ENCODE data around the gene HSPG2. TPM values are rescaled to one million over a fixed set of nuclear protein-coding genes. Genes with fewer than 3 reads are reported as not detected.

The HSPG2 gene
- total RNA-seq, 2 donors from 2014 or later: 684 to 846 TPM

DNA sequence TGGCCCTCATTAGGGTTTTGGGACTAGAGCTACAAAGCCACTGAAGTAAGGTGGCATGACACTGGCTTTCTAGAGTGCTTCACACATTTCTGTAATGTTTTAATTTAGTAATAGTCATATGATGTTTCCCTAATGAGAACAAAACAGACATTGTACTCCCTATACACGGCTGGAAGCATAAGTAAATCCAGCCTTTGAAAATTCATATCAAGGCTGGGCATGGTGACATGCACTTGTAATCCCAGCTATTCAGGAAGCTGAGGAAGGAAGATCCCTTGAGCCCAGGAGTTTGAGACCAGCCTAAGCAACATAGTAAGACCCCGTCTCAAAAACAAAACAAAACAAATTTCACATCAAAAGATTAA is 161.6 kb downstream of the HSPG2 start:
- no peak for DNase-seq (ENCODE audit: low spot score)
- ATAC-seq (ENCODE audit: insufficient number of reproducible peaks, low FRiP score, low read depth): no peak
- peaks cover 2 to 10% of the 10 kb centered on the region in 2 donors for H3K4me1 ChIP-seq (ENCODE audit: control insufficient read depth in 1 of 2, low read depth in 2 of 2)
- no peaks in the 10 kb centered on the region for H3K9me3 ChIP-seq
- no peak overlapping the region for H3K4me3 ChIP-seq
- TF ChIP-seq, protein P1, sequence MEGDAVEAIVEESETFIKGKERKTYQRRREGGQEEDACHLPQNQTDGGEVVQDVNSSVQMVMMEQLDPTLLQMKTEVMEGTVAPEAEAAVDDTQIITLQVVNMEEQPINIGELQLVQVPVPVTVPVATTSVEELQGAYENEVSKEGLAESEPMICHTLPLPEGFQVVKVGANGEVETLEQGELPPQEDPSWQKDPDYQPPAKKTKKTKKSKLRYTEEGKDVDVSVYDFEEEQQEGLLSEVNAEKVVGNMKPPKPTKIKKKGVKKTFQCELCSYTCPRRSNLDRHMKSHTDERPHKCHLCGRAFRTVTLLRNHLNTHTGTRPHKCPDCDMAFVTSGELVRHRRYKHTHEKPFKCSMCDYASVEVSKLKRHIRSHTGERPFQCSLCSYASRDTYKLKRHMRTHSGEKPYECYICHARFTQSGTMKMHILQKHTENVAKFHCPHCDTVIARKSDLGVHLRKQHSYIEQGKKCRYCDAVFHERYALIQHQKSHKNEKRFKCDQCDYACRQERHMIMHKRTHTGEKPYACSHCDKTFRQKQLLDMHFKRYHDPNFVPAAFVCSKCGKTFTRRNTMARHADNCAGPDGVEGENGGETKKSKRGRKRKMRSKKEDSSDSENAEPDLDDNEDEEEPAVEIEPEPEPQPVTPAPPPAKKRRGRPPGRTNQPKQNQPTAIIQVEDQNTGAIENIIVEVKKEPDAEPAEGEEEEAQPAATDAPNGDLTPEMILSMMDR (IDR thresholded peaks at IDR 0.05): no peak
- no peak overlapping the region for H3K27ac ChIP-seq
- H3K36me3 ChIP-seq: no peaks in the 10 kb centered on the region
- no peaks in the 10 kb centered on the region for H3K27me3 ChIP-seq (replicated peaks; ENCODE audit: insufficient read depth)

DNA sequence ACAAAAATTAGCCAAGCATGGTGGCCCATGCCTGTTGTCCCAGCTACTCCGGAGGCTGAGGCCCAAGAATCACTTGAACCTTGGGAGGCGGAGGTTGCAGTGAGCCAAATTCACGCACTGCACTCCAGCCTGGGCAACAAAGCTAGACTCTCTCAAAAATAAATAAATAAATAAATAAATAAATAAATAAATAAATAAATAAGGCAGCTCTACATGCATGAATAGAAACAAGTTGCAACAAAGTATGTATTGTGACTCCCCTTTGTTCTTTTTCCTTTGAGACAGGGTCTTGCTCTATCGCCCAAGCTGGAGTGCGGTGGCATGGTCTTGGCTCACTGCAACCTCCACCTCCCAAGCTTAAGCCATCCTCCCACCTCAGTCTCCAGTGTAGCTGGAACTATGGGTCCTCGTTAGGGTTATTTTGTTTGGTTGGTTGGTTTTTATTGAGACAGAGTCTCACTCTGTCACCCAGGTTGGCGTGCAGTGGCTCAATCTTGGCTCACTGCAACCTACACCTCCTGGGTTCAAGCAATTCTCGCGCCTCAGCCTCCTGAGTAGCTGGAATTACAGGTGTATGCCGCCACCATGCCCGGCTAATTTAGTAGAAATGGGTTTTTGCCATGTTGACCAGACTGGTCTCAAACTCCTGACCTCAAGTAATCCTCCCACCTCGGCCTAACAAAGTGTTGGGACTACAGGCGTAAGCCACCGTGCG is 162.1 kb downstream of the HSPG2 start:
- H3K9me3 ChIP-seq: no peaks in the 10 kb centered on the region
- H3K27me3 ChIP-seq (replicated peaks; ENCODE audit: insufficient read depth): no peaks in the 10 kb centered on the region
- TF ChIP-seq, protein P1 (IDR thresholded peaks at IDR 0.05): no peak
- no peak for ATAC-seq (ENCODE audit: insufficient number of reproducible peaks, low FRiP score, low read depth)
- no peak for DNase-seq (ENCODE audit: low spot score)
- H3K4me3 ChIP-seq: no peak overlapping the region
- H3K27ac ChIP-seq: no peak overlapping the region
- peaks cover 2 to 5% of the 10 kb centered on the region in 2 donors for H3K4me1 ChIP-seq (ENCODE audit: control insufficient read depth in 1 of 2, low read depth in 2 of 2)
- H3K36me3 ChIP-seq: no peaks in the 10 kb centered on the region

DNA sequence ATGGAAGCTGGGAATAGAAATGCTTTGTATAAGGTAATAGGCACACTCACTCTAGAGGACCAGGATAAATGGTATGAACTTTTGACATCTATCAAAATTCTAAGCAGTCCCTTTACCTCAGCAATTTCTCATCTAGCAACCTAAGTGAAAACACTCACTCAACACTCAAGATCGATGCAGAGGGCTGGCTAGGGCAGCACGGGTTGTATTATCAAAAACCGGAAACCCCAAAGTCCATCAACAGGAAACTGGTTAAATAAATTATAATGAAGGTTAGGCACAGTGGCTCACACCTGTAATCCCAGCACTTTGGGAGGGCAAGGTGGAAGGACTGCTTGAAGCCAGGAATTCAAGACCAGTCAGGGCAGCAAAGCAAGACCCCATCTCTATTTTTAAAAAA is 163.5 kb downstream of the HSPG2 start:
- H3K4me1 ChIP-seq (ENCODE audit: control insufficient read depth in 1 of 2, low read depth in 2 of 2): peaks cover 0 to 2% of the 10 kb centered on the region in 2 donors
- ATAC-seq (ENCODE audit: insufficient number of reproducible peaks, low FRiP score, low read depth): no peak

More for the DNA sequence above, 163.5 kb downstream of the HSPG2 start:
- no peaks in the 10 kb centered on the region for H3K27me3 ChIP-seq (replicated peaks; ENCODE audit: insufficient read depth)
- TF ChIP-seq, protein P1 (IDR thresholded peaks at IDR 0.05): no peak
- no peaks in the 10 kb centered on the region for H3K9me3 ChIP-seq
- no peak overlapping the region for H3K4me3 ChIP-seq
- no peaks in the 10 kb centered on the region for H3K36me3 ChIP-seq
- DNase-seq (ENCODE audit: low spot score): no peak
- no peak overlapping the region for H3K27ac ChIP-seq

Other genes starting within 250 kb of the HSPG2 start
- 10 to 100 TPM; 48.9 to 77.5 TPM for gene USP48, start 154.2 kb downstream of the HSPG2 start, total RNA-seq
- under 1 TPM in 1 of 2 donors, not detected in 1; 0.27 TPM for gene LDLRAD2, start 125.0 kb downstream of the HSPG2 start, total RNA-seq
- 1 to 10 TPM in 1 of 2 donors, not detected in 1; 2.0 TPM for gene CELA3B, start 39.7 kb upstream of the HSPG2 start, total RNA-seq
- gene CELA3A, start 64.3 kb upstream of the HSPG2 start, total RNA-seq: 1 to 10 TPM; 2.0 to 6.6 TPM
- gene CDC42, start 115.4 kb upstream of the HSPG2 start, total RNA-seq: 100 to 1,000 TPM; 156 to 187 TPM
- gene WNT4, start 205.8 kb upstream of the HSPG2 start, total RNA-seq: not detected

All from thoracic aorta (tissue), 2 donors.